ENCODE measurements around the gene KLF14. TPM values are rescaled to one million over a fixed set of nuclear protein-coding genes. Genes with fewer than 3 reads are reported as not detected.
"Not testable (repeated sequence)": the region's sequence is repeated elsewhere in the genome, so short reads cannot be mapped to it uniquely, and the experiment has no call there.

Gene KLF14
- total RNA-seq, result 0.07 TPM
- long read RNA-seq, result 0 reads

- intact Hi-C loops (cut with micrococcal nuclease), result no loop called here
- DNase-seq, result peak; percentile 39
- peak; percentile 27 for ATAC-seq
These were observed at the start of gene KLF14 for GRCh38 chr7:130733931-130734814. KLF14 (minus strand) TSS chr7:130734207; CDS start chr7:130734033, 174 bp downstream.

GRCh38 chr7:130781346-130781745 is 47.3 kb upstream of the KLF14 start:
- ATAC-seq (no peak), DNase-seq (no peak)
- intact Hi-C loops (cut with micrococcal nuclease), result no loop called here

GRCh38 chr7:130777426-130777825 is 43.4 kb upstream of the KLF14 start:
- no peak for DNase-seq
- ATAC-seq, result no peak
- intact Hi-C loops (cut with micrococcal nuclease), result no loop called here

- ATAC-seq; DNase-seq; intact Hi-C loops (cut with micrococcal nuclease): not testable (repeated sequence)
These were observed 38.4 kb upstream of the KLF14 start for GRCh38 chr7:130772456-130772855.

- intact Hi-C loops (cut with micrococcal nuclease), result no loop called here
- DNase-seq (no peak), ATAC-seq (no peak)
These were observed 34.8 kb upstream of the KLF14 start for GRCh38 chr7:130768854-130769253.

- intact Hi-C loops (cut with micrococcal nuclease); ATAC-seq; DNase-seq: not testable (repeated sequence)
These were observed 30.6 kb upstream of the KLF14 start for GRCh38 chr7:130764569-130764968.

- intact Hi-C loops (cut with micrococcal nuclease), result no loop called here
- ATAC-seq (no peak), DNase-seq (no peak)
These were observed 24.5 kb upstream of the KLF14 start for GRCh38 chr7:130758429-130759056.

- intact Hi-C loops (cut with micrococcal nuclease), result no loop called here
- ATAC-seq, result no peak
- DNase-seq, result no peak
These were observed 22.3 kb upstream of the KLF14 start for GRCh38 chr7:130756316-130756715.

- intact Hi-C loops (cut with micrococcal nuclease), result no loop called here
- ATAC-seq (no peak), DNase-seq (no peak)
These were observed 18.4 kb upstream of the KLF14 start for GRCh38 chr7:130752424-130752823.

GRCh38 chr7:130750755-130751154 is 16.7 kb upstream of the KLF14 start:
- no peak for DNase-seq
- intact Hi-C loops (cut with micrococcal nuclease), result no loop called here
- ATAC-seq, result no peak

- intact Hi-C loops (cut with micrococcal nuclease), result no loop called here
- ATAC-seq (no peak), DNase-seq (no peak)
These were observed 14.8 kb upstream of the KLF14 start for GRCh38 chr7:130748531-130749389.

- intact Hi-C loops (cut with micrococcal nuclease), result no loop called here
- no peak for DNase-seq
- no peak for ATAC-seq
These were observed 7.5 kb upstream of the KLF14 start for GRCh38 chr7:130741331-130741995.

GRCh38 chr7:130740606-130741005 is 6.6 kb upstream of the KLF14 start:
- DNase-seq, result no peak
- no peak for ATAC-seq
- intact Hi-C loops (cut with micrococcal nuclease), result no loop called here

- DNase-seq (no peak), ATAC-seq (no peak)
- intact Hi-C loops (cut with micrococcal nuclease), result no loop called here
These were observed 2.4 kb upstream of the KLF14 start for GRCh38 chr7:130736298-130736900.

GRCh38 chr7:130734815-130735716 is 1.1 kb upstream of the KLF14 start:
- ATAC-seq, result no peak
- intact Hi-C loops (cut with micrococcal nuclease), result no loop called here
- DNase-seq, result no peak

GRCh38 chr7:130732980-130733930 is 752 bp downstream of the KLF14 start:
- intact Hi-C loops (cut with micrococcal nuclease), result no loop called here
- peak; percentile 52 for DNase-seq
- ATAC-seq, result peak; percentile 27

GRCh38 chr7:130723784-130724183 is 10.2 kb downstream of the KLF14 start:
- DNase-seq (no peak), ATAC-seq (no peak)

More at GRCh38 chr7:130723784-130724183, 10.2 kb downstream of the KLF14 start:
- intact Hi-C loops (cut with micrococcal nuclease), result no loop called here
